ENCODE measurements around the gene BMAL2. TPM values are rescaled to one million over a fixed set of nuclear protein-coding genes. Genes with fewer than 3 reads are reported as not detected.

The BMAL2 gene
- total RNA-seq = 10 to 100 TPM; 19.3 to 80.7 (median 39.1) TPM

GRCh38 chr12:27332714-27333402 is at the start of gene BMAL2:
BMAL2 (plus strand) TSS chr12:27332836; CDS start chr12:27333073, 237 bp downstream.
- Histone ChIP-seq H3K4me3 (peak within 1 kb of the TSS; percentile 68 to 94 (median 80)), H3K4me1 (peaks cover 13 to 73% (median 33%) of the 10 kb centered on the region in 3 donors), H3K9me3 (no peaks in the 10 kb centered on the region), H3K27ac (peak within 1 kb of the TSS; percentile 60 to 85 (median 82)), H3K36me3 (peaks cover 0 to under 1% (median 0%) of the 10 kb centered on the region in 3 donors), H3K27me3 (no peaks in the 10 kb centered on the region)
- intact Hi-C loops (cut with DNase I) = no loop called here
- 0% methylated on average over 4 to 8 of the region's 96 CpGs for WGBS, 2 donors
- DNase-seq = no peak
- TF ChIP-seq, protein P1, sequence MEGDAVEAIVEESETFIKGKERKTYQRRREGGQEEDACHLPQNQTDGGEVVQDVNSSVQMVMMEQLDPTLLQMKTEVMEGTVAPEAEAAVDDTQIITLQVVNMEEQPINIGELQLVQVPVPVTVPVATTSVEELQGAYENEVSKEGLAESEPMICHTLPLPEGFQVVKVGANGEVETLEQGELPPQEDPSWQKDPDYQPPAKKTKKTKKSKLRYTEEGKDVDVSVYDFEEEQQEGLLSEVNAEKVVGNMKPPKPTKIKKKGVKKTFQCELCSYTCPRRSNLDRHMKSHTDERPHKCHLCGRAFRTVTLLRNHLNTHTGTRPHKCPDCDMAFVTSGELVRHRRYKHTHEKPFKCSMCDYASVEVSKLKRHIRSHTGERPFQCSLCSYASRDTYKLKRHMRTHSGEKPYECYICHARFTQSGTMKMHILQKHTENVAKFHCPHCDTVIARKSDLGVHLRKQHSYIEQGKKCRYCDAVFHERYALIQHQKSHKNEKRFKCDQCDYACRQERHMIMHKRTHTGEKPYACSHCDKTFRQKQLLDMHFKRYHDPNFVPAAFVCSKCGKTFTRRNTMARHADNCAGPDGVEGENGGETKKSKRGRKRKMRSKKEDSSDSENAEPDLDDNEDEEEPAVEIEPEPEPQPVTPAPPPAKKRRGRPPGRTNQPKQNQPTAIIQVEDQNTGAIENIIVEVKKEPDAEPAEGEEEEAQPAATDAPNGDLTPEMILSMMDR (IDR thresholded peaks at IDR 0.05) = peak in 1 of 6 experiments; percentile 6
- peak in 1 of 4 donors; percentile 40 for TF ChIP-seq POLR2A (IDR thresholded peaks at IDR 0.05)

GRCh38 chr12:27284021-27284420 is 48.6 kb upstream of the BMAL2 start:
- no peaks in the 10 kb centered on the region for H3K27me3 ChIP-seq
- 83 to 92% methylated on average over 3 of the region's 3 CpGs for WGBS, 2 donors
- intact Hi-C loops (cut with DNase I) = no loop called here
- peak overlapping the region in 3 of 4 donors; percentile 39 to 51 (median 49) for H3K27ac ChIP-seq
- H3K9me3 ChIP-seq = no peaks in the 10 kb centered on the region
- no peak for DNase-seq
- H3K4me1 ChIP-seq = peaks cover 0 to 54% (median 10%) of the 10 kb centered on the region in 3 donors
- no peak overlapping the region for H3K4me3 ChIP-seq
- TF ChIP-seq, protein P1 (IDR thresholded peaks at IDR 0.05) = no peak
- no peak for TF ChIP-seq POLR2A (IDR thresholded peaks at IDR 0.05)
- H3K36me3 ChIP-seq = no peaks in the 10 kb centered on the region

DNA sequence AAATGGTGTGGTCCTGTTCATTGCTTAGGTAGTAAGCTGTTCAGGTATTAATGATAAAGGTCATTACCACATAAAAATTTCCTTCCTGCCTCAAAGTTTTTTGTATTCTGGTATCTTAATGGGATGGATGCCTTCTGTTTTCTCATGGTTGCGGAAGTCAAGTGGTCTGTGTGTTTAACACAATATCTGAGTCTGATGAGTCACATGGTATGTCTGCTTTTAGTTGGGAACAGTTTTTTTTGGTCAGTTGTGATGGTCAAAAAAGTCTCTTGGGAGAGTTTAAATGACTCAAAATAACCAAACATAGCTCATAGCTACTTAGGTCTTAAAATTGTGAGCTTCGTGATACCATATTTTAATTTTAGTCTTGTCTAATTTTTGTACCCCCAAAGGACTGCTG is 47.9 kb upstream of the BMAL2 start:
- no peak for DNase-seq
- no peaks in the 10 kb centered on the region for H3K9me3 ChIP-seq
- H3K4me3 ChIP-seq = no peak overlapping the region
- intact Hi-C loops (cut with DNase I) = no loop called here
- H3K36me3 ChIP-seq = no peaks in the 10 kb centered on the region
- WGBS, 2 donors = 65 to 75% methylated on average over 2 of the region's 2 CpGs
- TF ChIP-seq POLR2A (IDR thresholded peaks at IDR 0.05) = no peak
- TF ChIP-seq, protein P1 (IDR thresholded peaks at IDR 0.05) = no peak
- H3K27ac ChIP-seq = peak overlapping the region in 3 of 4 donors; percentile 39 to 51 (median 49)
- no peaks in the 10 kb centered on the region for H3K27me3 ChIP-seq
- H3K4me1 ChIP-seq = peaks cover 0 to 47% (median 4%) of the 10 kb centered on the region in 3 donors

- H3K9me3 ChIP-seq = no peaks in the 10 kb centered on the region
- peak overlapping the region in 3 of 4 donors; percentile 12 to 51 (median 49) for H3K27ac ChIP-seq
- intact Hi-C loops (cut with DNase I) = no loop called here
- H3K27me3 ChIP-seq = no peaks in the 10 kb centered on the region
- WGBS, 2 donors = 88 to 100% methylated on average over 1 of the region's 1 CpG
- TF ChIP-seq, protein P1 (IDR thresholded peaks at IDR 0.05) = no peak
- TF ChIP-seq POLR2A (IDR thresholded peaks at IDR 0.05) = no peak
- no peaks in the 10 kb centered on the region for H3K36me3 ChIP-seq
- no peak for DNase-seq
- peaks cover 0 to 45% (median 6%) of the 10 kb centered on the region in 3 donors for H3K4me1 ChIP-seq
- no peak overlapping the region for H3K4me3 ChIP-seq
Measured at GRCh38 chr12:27285403-27285802, 47.2 kb upstream of the BMAL2 start.

GRCh38 chr12:27289414-27289813 is 43.2 kb upstream of the BMAL2 start:
- Histone ChIP-seq H3K4me1 (peaks cover 0 to 57% (median 23%) of the 10 kb centered on the region in 3 donors), H3K4me3 (no peak overlapping the region), H3K27ac (no peak overlapping the region), H3K9me3 (no peaks in the 10 kb centered on the region), H3K27me3 (no peaks in the 10 kb centered on the region), H3K36me3 (no peaks in the 10 kb centered on the region)
- TF ChIP-seq, protein P1 (IDR thresholded peaks at IDR 0.05) = no peak
- no peak for TF ChIP-seq POLR2A (IDR thresholded peaks at IDR 0.05)
- DNase-seq = no peak
- intact Hi-C loops (cut with DNase I) = no loop called here
- WGBS, 2 donors = 78 to 85% methylated on average over 3 of the region's 3 CpGs

All from esophagus squamous epithelium (tissue), 5 donors.